SK-N-SH treated with all-trans-retinoic acid at 6 μM for 48 hours (cell line): ENCODE results near the gene PLA2G15.

Source experiments
- ATAC-seq: fragments of 200-7000 bp; cut with Tn5 transposase; 3 replicates; pipeline ENCODE4 v1.9.1; 2020; ENCODE audit warnings: mild to moderate bottlenecking, moderate library complexity
- ARNTL ChIP-seq: fragments of 450-650 bp; formaldehyde crosslinking; IDR thresholded peaks from 2 replicates; pipeline ENCODE4 v1.5.0; 2020; ENCODE audit warnings: low read depth, mild to moderate bottlenecking, moderate library complexity, borderline replicate concordance
- BACH2 ChIP-seq: fragments of 250-450 bp; sonication (Bioruptor Pico); IDR thresholded peaks from 2 replicates; pipeline ENCODE4 v1.9.0; 2021; ENCODE audit warnings: mild to moderate bottlenecking, borderline replicate concordance
- CSDC2 ChIP-seq: fragments of 250-450 bp; sonication (Bioruptor Pico); IDR thresholded peaks from 2 replicates; pipeline ENCODE4 v1.5.0; 2020; ENCODE audit warnings: mild to moderate bottlenecking, moderate library complexity
- CSRNP3 ChIP-seq: fragments of 250-450 bp; sonication (Bioruptor Pico); IDR thresholded peaks from 2 replicates; pipeline ENCODE4 v1.5.1; 2021; ENCODE audit warnings: mild to moderate bottlenecking, moderate library complexity
- ESRRG ChIP-seq: fragments of 250-450 bp; sonication (Bioruptor Pico); IDR thresholded peaks from 2 replicates; pipeline ENCODE4 v1.6.1; 2021; ENCODE audit warnings: mild to moderate bottlenecking
- GLIS3 ChIP-seq: fragments of 250-450 bp; sonication (Bioruptor Pico); IDR thresholded peaks from 2 replicates; pipeline ENCODE4 v1.5.0; 2020; ENCODE audit warnings: mild to moderate bottlenecking, moderate library complexity
- OSR1 ChIP-seq: fragments of 250-450 bp; sonication (Bioruptor Pico); IDR thresholded peaks from 2 replicates; pipeline ENCODE4 v1.8.0; 2022; ENCODE audit warnings: moderate library complexity, mild to moderate bottlenecking, inconsistent platforms
- PATZ1 ChIP-seq: fragments of 250-450 bp; sonication (Bioruptor Pico); IDR thresholded peaks from 2 replicates; pipeline ENCODE4 v1.8.0; 2020; ENCODE audit warnings: mild to moderate bottlenecking, moderate library complexity, borderline replicate concordance
- POU6F1 ChIP-seq: fragments of 250-450 bp; sonication (Bioruptor Pico); IDR thresholded peaks from 2 replicates; pipeline ENCODE4 v1.8.0; 2021; ENCODE audit warnings: low read depth, mild to moderate bottlenecking, moderate library complexity, borderline replicate concordance
- PPARA ChIP-seq: fragments of 250-450 bp; sonication (Bioruptor Pico); IDR thresholded peaks from 2 replicates; pipeline ENCODE4 v1.5.0; 2020; ENCODE audit warnings: mild to moderate bottlenecking, borderline replicate concordance
- RARB ChIP-seq: fragments of 250-450 bp; sonication (Bioruptor Pico); IDR thresholded peaks from 2 replicates; pipeline ENCODE4 v1.8.0; 2021; ENCODE audit warnings: mild to moderate bottlenecking, moderate library complexity
- SNAI2 ChIP-seq: fragments of 250-450 bp; sonication (Bioruptor Pico); IDR thresholded peaks from 2 replicates; pipeline ENCODE4 v1.5.0; 2020; ENCODE audit warnings: mild to moderate bottlenecking, moderate library complexity
- TCF4 ChIP-seq: fragments of 250-450 bp; sonication (Bioruptor Pico); IDR thresholded peaks from 2 replicates; pipeline ENCODE4 v1.8.0; 2021; ENCODE audit warnings: mild to moderate bottlenecking, moderate library complexity, borderline replicate concordance
- TOX ChIP-seq: fragments of 250-450 bp; sonication (Bioruptor Pico); IDR thresholded peaks from 2 replicates; pipeline ENCODE4 v1.8.0; 2021; ENCODE audit warnings: mild to moderate bottlenecking, moderate library complexity, borderline replicate concordance
- TSHZ2 ChIP-seq: fragments of 250-450 bp; sonication (Bioruptor Pico); IDR thresholded peaks from 2 replicates; pipeline ENCODE4 v1.5.0; 2020; ENCODE audit warnings: mild to moderate bottlenecking, moderate library complexity
- ZFP3 ChIP-seq: fragments of 250-450 bp; sonication (Bioruptor Pico); IDR thresholded peaks from 2 replicates; pipeline ENCODE4 v1.5.0; 2020; ENCODE audit warnings: mild to moderate bottlenecking, moderate library complexity
- ZFP30 ChIP-seq: fragments of 450-650 bp; formaldehyde crosslinking; IDR thresholded peaks from 2 replicates; pipeline ENCODE4 v1.5.0; 2022; ENCODE audit warnings: mild to moderate bottlenecking, moderate library complexity
- ZNF565 ChIP-seq: fragments of 450-650 bp; formaldehyde crosslinking; conservative IDR thresholded peaks from 2 replicates; pipeline ENCODE4 v1.5.0; 2020; ENCODE audit warnings: low read depth, mild to moderate bottlenecking, moderate library complexity

PLA2G15 gene

GRCh38 chr16:68242926-68243858 is 2.0 kb upstream of the PLA2G15 start:
- ATAC-seq = no peak
- TF ChIP-seq ZFP30 (CRISPR knock-in tag) = no peak
- TF ChIP-seq ARNTL (CRISPR knock-in tag) = no peak
- TF ChIP-seq TOX (CRISPR knock-in tag) = no peak
- TF ChIP-seq ESRRG (CRISPR knock-in tag) = no peak

- ATAC-seq = peak; percentile 4; the same call in 2 of the 3 replicates
Observed at GRCh38 chr16:68244481-68244902, 681 bp upstream of the PLA2G15 start.

More at GRCh38 chr16:68244481-68244902, 681 bp upstream of the PLA2G15 start:
- TF ChIP-seq BACH2 (CRISPR knock-in tag) = no peak
- TF ChIP-seq ZNF565 = no peak
- no peak for TF ChIP-seq OSR1 (CRISPR knock-in tag)
- TF ChIP-seq ARNTL (CRISPR knock-in tag) = no peak
- TF ChIP-seq CSRNP3 (CRISPR knock-in tag) = no peak
- no peak for TF ChIP-seq POU6F1 (CRISPR knock-in tag)
- TF ChIP-seq TCF4 (CRISPR knock-in tag) = no peak
- TF ChIP-seq TSHZ2 (CRISPR knock-in tag) = no peak
- no peak for TF ChIP-seq ESRRG (CRISPR knock-in tag)
- TF ChIP-seq PPARA = no peak
- TF ChIP-seq GLIS3 (CRISPR knock-in tag) = no peak
- no peak for TF ChIP-seq ZFP3 (CRISPR knock-in tag)
- TF ChIP-seq PATZ1 (CRISPR knock-in tag) = no peak
- no peak for TF ChIP-seq TOX (CRISPR knock-in tag)
- TF ChIP-seq SNAI2 (CRISPR knock-in tag) = no peak
- no peak for TF ChIP-seq CSDC2 (CRISPR knock-in tag)
- TF ChIP-seq RARB (CRISPR knock-in tag) = no peak
